Liver (tissue), 3 donors: ENCODE data around the gene KRT83.

ENCODE experiments used
- ATF3 ChIP-seq: IDR thresholded peaks from 2 replicates; pipeline ENCODE4 v1.6.1; 2016; ENCODE audit warnings: antibody characterized with exemption
- CTCF ChIP-seq: fragments of 150-350 bp; IDR thresholded peaks from 2 replicates; pipeline ENCODE4 v1.5.1; 2017; ENCODE audit warnings: improper control_type of control experiment, low read depth, low read length; ENCODE audit not compliant: missing input control
- JUND ChIP-seq, 2 donors: IDR thresholded peaks; 2 replicates each; pipeline ENCODE4 v1.6.1; 2016; ENCODE audit warnings: antibody characterized with exemption in 2 of 2
- MAX ChIP-seq: IDR thresholded peaks from 2 replicates; pipeline ENCODE4 v1.6.1; 2016; ENCODE audit warnings: antibody characterized with exemption
- NR2F2 ChIP-seq: IDR thresholded peaks from 2 replicates; pipeline ENCODE4 v1.6.1; 2016; ENCODE audit warnings: antibody characterized with exemption
- RAD21 ChIP-seq, 2 donors: IDR thresholded peaks; 2 replicates each; pipeline ENCODE4 v1.6.1; 2016; ENCODE audit warnings: antibody characterized with exemption in 2 of 2, mild to moderate bottlenecking in 2 of 2
- REST ChIP-seq: IDR thresholded peaks from 2 replicates; pipeline ENCODE4 v1.6.1; 2016; ENCODE audit warnings: antibody characterized with exemption, mild to moderate bottlenecking
- SP1 ChIP-seq: IDR thresholded peaks from 2 replicates; pipeline ENCODE4 v1.6.1; 2018; ENCODE audit warnings: antibody characterized with exemption, mild to moderate bottlenecking
- TAF1 ChIP-seq: conservative IDR thresholded peaks from 2 replicates; pipeline ENCODE4 v1.6.1; 2016; ENCODE audit warnings: antibody characterized with exemption, mild to moderate bottlenecking
- YY1 ChIP-seq: IDR thresholded peaks from 2 replicates; pipeline ENCODE4 v1.6.1; 2016; ENCODE audit warnings: antibody characterized with exemption, mild to moderate bottlenecking
- ZBTB33 ChIP-seq: IDR thresholded peaks from 2 replicates; pipeline ENCODE4 v1.6.1; 2016; ENCODE audit warnings: antibody characterized with exemption
- donor health status: healthy.
- donor health status: healthy.

GRCh38 chr12:52277486-52278245 is 43.5 kb downstream of the KRT83 start:
- TF ChIP-seq CTCF (no peak), SP1 (no peak), REST (no peak), MAX (no peak), JUND (IDR thresholded peaks at IDR 0.05) (no peak), TAF1 (no peak), NR2F2 (no peak), RAD21 (IDR thresholded peaks at IDR 0.05) (no peak), YY1 (no peak), ATF3 (no peak), ZBTB33 (no peak)
